Chondrocyte (in vitro differentiated cells): ENCODE results near the gene SEMA6A. TPM values are rescaled to one million over a fixed set of nuclear protein-coding genes. Genes with fewer than 3 reads are reported as not detected.
A peak's percentile ranks its signal among the peaks of the same experiment; 100 is the strongest.

Source experiments
- DNase-seq: peaks from one replicate; pipeline ENCODE4 v3.0.0; 2021; ENCODE audit warnings: mixed read lengths, low spot score
- H3K27ac Mint-ChIP-seq: one replicate; pipeline ENCODE4 v1.8.0; 2021; ENCODE audit warnings: mild to moderate bottlenecking, moderate library complexity, mixed read lengths; ENCODE audit not compliant: unreplicated experiment
- H3K27me3 Mint-ChIP-seq: 2 replicates; pipeline ENCODE4 v1.8.0; 2021; ENCODE audit warnings: low read depth, mixed read lengths
- H3K36me3 Mint-ChIP-seq: 2 replicates; pipeline ENCODE4 v1.8.0; 2021; ENCODE audit warnings: low read depth, mixed read lengths
- H3K4me1 Mint-ChIP-seq: 2 replicates; pipeline ENCODE4 v1.8.0; 2021; ENCODE audit warnings: low read depth, mild to moderate bottlenecking, mixed read lengths
- H3K4me3 Mint-ChIP-seq: one replicate; pipeline ENCODE4 v1.8.0; 2021; ENCODE audit warnings: mild to moderate bottlenecking, moderate library complexity, mixed read lengths; ENCODE audit not compliant: unreplicated experiment
- H3K9me3 Mint-ChIP-seq: 2 replicates; pipeline ENCODE4 v1.8.0; 2021; ENCODE audit warnings: low read depth, mixed read lengths
- total RNA-seq: library from RNA; stranded (reverse); gene quantifications from 3 replicates; pipeline ENCODE4 v1.2.1, GENCODE V29; 2021
- TF ChIP-seq, protein P1 (sequence below): fragments of 200-600 bp; sonication (generic); IDR thresholded peaks from 2 replicates; pipeline ENCODE4 v1.5.0; 2021; ENCODE audit warnings: antibody characterized with exemption, mild to moderate bottlenecking, moderate library complexity

SEMA6A gene
- total RNA-seq, 1 donor from 2014 or later: 3.9 TPM

DNA sequence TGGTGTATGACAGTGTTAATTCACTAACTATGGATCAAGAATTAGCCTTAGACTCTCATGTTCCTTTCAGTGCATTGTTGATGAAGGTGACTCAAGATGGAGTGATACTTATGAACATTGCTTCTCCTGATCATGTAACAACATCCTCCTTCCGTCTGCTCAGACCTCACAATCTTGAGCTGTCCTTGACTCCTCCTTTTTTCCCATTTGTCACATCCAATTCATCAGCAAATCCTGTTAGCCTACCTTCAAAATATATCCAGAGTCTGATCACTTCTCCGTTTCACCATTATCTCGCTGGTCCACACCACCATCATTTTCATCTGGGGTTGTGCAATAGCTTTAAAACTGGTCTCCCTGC, 9.2 kb upstream of the SEMA6A start:
- Mint-ChIP-seq H3K4me3 (no peak overlapping the region), H3K9me3 (no peaks in the 10 kb centered on the region), H3K27me3 (peaks cover 2% of the 10 kb centered on the region), H3K4me1 (peaks cover 9% of the 10 kb centered on the region), H3K36me3 (no peaks in the 10 kb centered on the region), H3K27ac (no peak overlapping the region)
- TF ChIP-seq, protein P1, sequence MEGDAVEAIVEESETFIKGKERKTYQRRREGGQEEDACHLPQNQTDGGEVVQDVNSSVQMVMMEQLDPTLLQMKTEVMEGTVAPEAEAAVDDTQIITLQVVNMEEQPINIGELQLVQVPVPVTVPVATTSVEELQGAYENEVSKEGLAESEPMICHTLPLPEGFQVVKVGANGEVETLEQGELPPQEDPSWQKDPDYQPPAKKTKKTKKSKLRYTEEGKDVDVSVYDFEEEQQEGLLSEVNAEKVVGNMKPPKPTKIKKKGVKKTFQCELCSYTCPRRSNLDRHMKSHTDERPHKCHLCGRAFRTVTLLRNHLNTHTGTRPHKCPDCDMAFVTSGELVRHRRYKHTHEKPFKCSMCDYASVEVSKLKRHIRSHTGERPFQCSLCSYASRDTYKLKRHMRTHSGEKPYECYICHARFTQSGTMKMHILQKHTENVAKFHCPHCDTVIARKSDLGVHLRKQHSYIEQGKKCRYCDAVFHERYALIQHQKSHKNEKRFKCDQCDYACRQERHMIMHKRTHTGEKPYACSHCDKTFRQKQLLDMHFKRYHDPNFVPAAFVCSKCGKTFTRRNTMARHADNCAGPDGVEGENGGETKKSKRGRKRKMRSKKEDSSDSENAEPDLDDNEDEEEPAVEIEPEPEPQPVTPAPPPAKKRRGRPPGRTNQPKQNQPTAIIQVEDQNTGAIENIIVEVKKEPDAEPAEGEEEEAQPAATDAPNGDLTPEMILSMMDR: no peak
- DNase-seq: no peak

- peaks cover 9% of the 10 kb centered on the region for H3K4me1 Mint-ChIP-seq
- H3K36me3 Mint-ChIP-seq: no peaks in the 10 kb centered on the region
- H3K4me3 Mint-ChIP-seq: no peak overlapping the region
- TF ChIP-seq, protein P1: no peak
- DNase-seq: no peak
- H3K9me3 Mint-ChIP-seq: no peaks in the 10 kb centered on the region
- H3K27me3 Mint-ChIP-seq: peaks cover 2% of the 10 kb centered on the region
- peak overlapping the region; percentile 42 for H3K27ac Mint-ChIP-seq
Measured at GRCh38 chr5:116583085-116583861, 8.7 kb upstream of the SEMA6A start.

- Mint-ChIP-seq H3K9me3 (no peaks in the 10 kb centered on the region), H3K36me3 (no peaks in the 10 kb centered on the region), H3K4me3 (no peak overlapping the region), H3K27ac (no peak overlapping the region), H3K27me3 (peaks cover 2% of the 10 kb centered on the region), H3K4me1 (peaks cover 9% of the 10 kb centered on the region)
- TF ChIP-seq, protein P1: no peak
- DNase-seq: no peak
Measured at GRCh38 chr5:116581910-116582309, 7.3 kb upstream of the SEMA6A start.

GRCh38 chr5:116579144-116579543, 4.5 kb upstream of the SEMA6A start:
- Mint-ChIP-seq H3K27me3 (peaks cover 2% of the 10 kb centered on the region), H3K4me3 (no peak overlapping the region), H3K27ac (no peak overlapping the region), H3K9me3 (no peaks in the 10 kb centered on the region), H3K4me1 (peaks cover 23% of the 10 kb centered on the region), H3K36me3 (no peaks in the 10 kb centered on the region)
- TF ChIP-seq, protein P1: no peak
- DNase-seq: no peak

DNA sequence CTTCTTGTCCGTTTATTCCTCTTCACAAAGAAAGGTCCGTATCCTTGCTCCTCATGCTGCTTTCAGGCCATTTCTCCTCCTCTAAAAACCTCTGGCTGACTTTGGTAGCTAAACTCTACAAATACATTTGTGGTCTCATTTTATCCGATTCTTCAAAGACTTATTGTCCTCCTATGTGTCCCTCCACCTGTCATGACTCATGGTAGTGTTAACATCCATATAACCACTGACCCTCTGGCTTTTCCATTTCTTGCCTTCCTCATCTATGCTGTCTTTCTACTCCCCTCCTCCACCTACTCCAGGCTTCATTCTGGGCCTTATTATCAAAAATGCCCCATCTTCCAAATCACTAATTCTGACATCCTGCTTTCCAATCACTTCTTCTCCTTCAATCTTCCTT, 4.1 kb upstream of the SEMA6A start:
- H3K27me3 Mint-ChIP-seq: peaks cover 2% of the 10 kb centered on the region

More for the DNA sequence above, 4.1 kb upstream of the SEMA6A start:
- H3K9me3 Mint-ChIP-seq: no peaks in the 10 kb centered on the region
- peaks cover 20% of the 10 kb centered on the region for H3K4me1 Mint-ChIP-seq
- H3K4me3 Mint-ChIP-seq: no peak overlapping the region
- H3K36me3 Mint-ChIP-seq: no peaks in the 10 kb centered on the region
- TF ChIP-seq, protein P1: no peak
- DNase-seq: no peak
- H3K27ac Mint-ChIP-seq: no peak overlapping the region
